Measurements from ENCODE around the gene SPI1. TPM values are rescaled to one million over a fixed set of nuclear protein-coding genes. Genes with fewer than 3 reads are reported as not detected.
A peak's percentile ranks its signal among the peaks of the same experiment; 100 is the strongest.

Gene SPI1
- total and polyA plus RNA-seq, 2 experiments from 2014 or later = 0.13 to 2.0 TPM

GRCh38 chr11:47399860-47400767 lies 21.8 kb upstream of the SPI1 start:
- 10% methylated on average over 26 of the region's 47 CpGs for WGBS (ENCODE audit: low lambda C conversion rate, missing lambda C conversion rate)
- Histone ChIP-seq H3K36me3 (replicated peaks; ENCODE audit: insufficient read depth, low read depth) (no peaks in the 10 kb centered on the region), H4K20me1 (ENCODE audit: insufficient read depth, poor library complexity, severe bottlenecking) (no peaks in the 10 kb centered on the region), H2AFZ (peak overlapping the region; percentile 92), H3K4me2 (peak overlapping the region; percentile 98), H3K4me1 (ENCODE audit: insufficient read depth) (peaks cover 6% of the 10 kb centered on the region), H3K27me3 (no peaks in the 10 kb centered on the region), H3K4me3 (peak overlapping the region; percentile 40), H3K79me2 (no peaks in the 10 kb centered on the region), H3K9me3 (ENCODE audit: low read depth) (no peaks in the 10 kb centered on the region), H3K9me2 (replicated peaks; ENCODE audit: insufficient read depth) (no peaks in the 10 kb centered on the region), H3K27ac (peak overlapping the region; percentile 84)
- TF ChIP-seq EZH2 (IDR thresholded peaks at IDR 0.05; ENCODE audit: borderline replicate concordance) (peak; percentile 19), CTCF (IDR thresholded peaks at IDR 0.05; ENCODE audit: poor library complexity) (no peak)
- peak; percentile 47 for DNase-seq (ENCODE audit: low spot score)

- Histone ChIP-seq H3K4me3 (no peak overlapping the region), H3K9me2 (replicated peaks; ENCODE audit: insufficient read depth) (no peaks in the 10 kb centered on the region), H3K4me1 (ENCODE audit: insufficient read depth) (peaks cover 6% of the 10 kb centered on the region), H3K4me2 (no peak overlapping the region), H3K27me3 (no peaks in the 10 kb centered on the region), H3K9me3 (ENCODE audit: low read depth) (no peaks in the 10 kb centered on the region), H3K79me2 (no peaks in the 10 kb centered on the region), H4K20me1 (ENCODE audit: insufficient read depth, poor library complexity, severe bottlenecking) (no peaks in the 10 kb centered on the region), H3K27ac (no peak overlapping the region), H3K36me3 (replicated peaks; ENCODE audit: insufficient read depth, low read depth) (no peaks in the 10 kb centered on the region), H2AFZ (no peak overlapping the region)
- 87% methylated on average over 1 of the region's 1 CpG for WGBS (ENCODE audit: low lambda C conversion rate, missing lambda C conversion rate)
- DNase-seq (ENCODE audit: low spot score) = no peak
- TF ChIP-seq EZH2 (IDR thresholded peaks at IDR 0.05; ENCODE audit: borderline replicate concordance) (no peak), CTCF (IDR thresholded peaks at IDR 0.05; ENCODE audit: poor library complexity) (no peak), EZH2phosphoT487 (IDR thresholded peaks at IDR 0.05; ENCODE audit: low read depth, severe bottlenecking, unreplicated experiment) (no peak)
Measured at GRCh38 chr11:47398551-47398950, 20.2 kb upstream of the SPI1 start.

- WGBS (ENCODE audit: low lambda C conversion rate, missing lambda C conversion rate) = 96% methylated on average over 3 of the region's 3 CpGs
- no peaks in the 10 kb centered on the region for H3K79me2 ChIP-seq
- TF ChIP-seq EZH2phosphoT487 (IDR thresholded peaks at IDR 0.05; ENCODE audit: low read depth, severe bottlenecking, unreplicated experiment) (no peak), CTCF (IDR thresholded peaks at IDR 0.05; ENCODE audit: poor library complexity) (no peak), EZH2 (IDR thresholded peaks at IDR 0.05; ENCODE audit: borderline replicate concordance) (no peak)
Measured at GRCh38 chr11:47398011-47398410, 19.7 kb upstream of the SPI1 start.

More at GRCh38 chr11:47398011-47398410, 19.7 kb upstream of the SPI1 start:
- no peak for DNase-seq (ENCODE audit: low spot score)
- Histone ChIP-seq H3K27me3 (no peaks in the 10 kb centered on the region), H3K4me1 (ENCODE audit: insufficient read depth) (peaks cover 6% of the 10 kb centered on the region), H3K4me2 (no peak overlapping the region), H3K27ac (no peak overlapping the region), H4K20me1 (ENCODE audit: insufficient read depth, poor library complexity, severe bottlenecking) (no peaks in the 10 kb centered on the region), H3K9me3 (ENCODE audit: low read depth) (no peaks in the 10 kb centered on the region), H2AFZ (no peak overlapping the region), H3K9me2 (replicated peaks; ENCODE audit: insufficient read depth) (no peaks in the 10 kb centered on the region), H3K4me3 (no peak overlapping the region), H3K36me3 (replicated peaks; ENCODE audit: insufficient read depth, low read depth) (no peaks in the 10 kb centered on the region)
